PC-9 (cell line): ENCODE data around the gene UCHL3. TPM values are rescaled to one million over a fixed set of nuclear protein-coding genes. Genes with fewer than 3 reads are reported as not detected.

Experiments used
- BruUV-seq: library from RNA; stranded (reverse); fragments of 400-500 nt; replicated peaks from 2 replicates; lab custom pipeline; 2021; lab: Mats Ljungman, UMichigan
- CTCF ChIA-PET: fragments of 300-600 bp; sonication (Branson Sonifier 250); formaldehyde crosslinking; loops from one replicate; lab custom pipeline; 2022; ENCODE audit warnings: antibody characterized with exemption; lab: Charles Lee
- POLR2A ChIA-PET: fragments of 300-600 bp; sonication (Branson Sonifier 250); formaldehyde crosslinking; loops from one replicate; lab custom pipeline; 2022; ENCODE audit warnings: antibody characterized with exemption; ENCODE audit not compliant: unreplicated experiment; lab: Charles Lee
- DNase-seq, 2 experiments: peaks; one replicate each; pipeline versions ENCODE4 v3.0.0 to v3.0.0-alpha.2; 2015 to 2022; ENCODE audit warnings: mixed read lengths in 1 of 2
- H2AFZ ChIP-seq: fragments of 200-600 bp; sonication (generic); 2 replicates; pipeline ENCODE4 v1.8.1; 2017; ENCODE audit warnings: antibody characterized with exemption
- H3F3A ChIP-seq: fragments of 200-600 bp; sonication (generic); 2 replicates; pipeline ENCODE4 v1.8.1; 2017; ENCODE audit warnings: antibody characterized with exemption, mild to moderate bottlenecking, low read depth; ENCODE audit not compliant: insufficient read depth
- H3K27ac ChIP-seq: fragments of 200-600 bp; sonication (generic); 2 replicates; pipeline ENCODE4 v1.6.1; 2016; ENCODE audit warnings: mixed run types
- H3K27me3 ChIP-seq: fragments of 200-600 bp; sonication (generic); 2 replicates; pipeline ENCODE4 v1.6.1; 2016; ENCODE audit warnings: low read depth, mixed run types; ENCODE audit not compliant: insufficient read depth
- H3K36me3 ChIP-seq: fragments of 200-600 bp; sonication (generic); 2 replicates; pipeline ENCODE4 v1.6.1; 2016; ENCODE audit warnings: low read depth, mixed run types
- H3K4me1 ChIP-seq: fragments of 200-600 bp; sonication (generic); replicated peaks from 2 replicates; pipeline ENCODE4 v1.6.1; 2016; ENCODE audit warnings: mixed run types; ENCODE audit not compliant: insufficient read depth
- H3K4me2 ChIP-seq: fragments of 200-600 bp; sonication (generic); 2 replicates; pipeline ENCODE4 v1.6.1; 2017; ENCODE audit warnings: mixed run types
- H3K4me3 ChIP-seq: fragments of 200-600 bp; sonication (generic); 2 replicates; pipeline ENCODE4 v1.6.1; 2016; ENCODE audit warnings: mixed run types
- H3K79me2 ChIP-seq: fragments of 200-600 bp; sonication (generic); 2 replicates; pipeline ENCODE4 v1.6.1; 2017; ENCODE audit warnings: low read depth, mixed run types
- H3K9me2 ChIP-seq: fragments of 200-600 bp; sonication (generic); 2 replicates; pipeline ENCODE4 v1.8.1; 2017; ENCODE audit warnings: mild to moderate bottlenecking; ENCODE audit not compliant: insufficient read depth
- H3K9me3 ChIP-seq: fragments of 200-600 bp; sonication (generic); 2 replicates; pipeline ENCODE4 v1.8.1; 2016; ENCODE audit warnings: low read depth; ENCODE audit not compliant: insufficient read depth
- H4K20me1 ChIP-seq: fragments of 200-600 bp; sonication (generic); 2 replicates; pipeline ENCODE4 v1.8.1; 2017; ENCODE audit not compliant: insufficient read depth
- EZH2 ChIP-seq: fragments of 200-600 bp; sonication (generic); IDR thresholded peaks from 2 replicates; pipeline ENCODE4 v1.8.0; 2017; ENCODE audit warnings: antibody characterized with exemption, low read depth
- intact Hi-C: fragments of 100-400 bp; cut with micrococcal nuclease; formaldehyde crosslinking; loops from one replicate; pipeline ENCODE4 v1.10.0; 2022; ENCODE audit not compliant: unreplicated experiment
- total RNA-seq: library from RNA; stranded (reverse); gene quantifications from 2 replicates; pipeline ENCODE4 v1.2.3, GENCODE V29; 2021
- TF ChIP-seq, protein P1 (sequence below): fragments of 200-600 bp; sonication (generic); conservative IDR thresholded peaks from 2 replicates; pipeline ENCODE4 v1.6.1; 2017; ENCODE audit warnings: mixed run types, antibody characterized with exemption, mild to moderate bottlenecking, moderate library complexity

The UCHL3 gene
- total RNA-seq, 1 experiment from 2014 or later: 54.9 TPM

DNA sequence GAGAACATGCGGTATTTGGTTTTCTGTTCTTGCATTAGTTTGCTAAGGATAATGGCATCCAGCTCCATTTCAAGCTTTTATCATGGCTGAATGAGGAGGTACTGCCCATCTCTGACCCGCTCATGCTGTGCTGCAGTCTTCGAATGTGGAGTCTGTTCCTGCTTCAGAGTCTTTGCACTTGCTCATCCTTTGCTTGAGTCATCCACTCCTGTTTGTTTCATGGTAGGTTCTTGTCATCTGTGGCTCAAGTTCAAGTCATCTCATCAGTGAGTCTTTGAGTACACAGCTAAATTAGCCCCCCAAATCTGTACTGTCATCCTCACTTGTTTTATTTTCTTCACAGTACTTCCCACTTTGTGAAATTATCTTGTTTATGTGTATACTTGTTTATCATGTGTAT, 5.4 kb downstream of the UCHL3 start:
- H3K4me2 ChIP-seq: no peak overlapping the region
- TF ChIP-seq, protein P1, sequence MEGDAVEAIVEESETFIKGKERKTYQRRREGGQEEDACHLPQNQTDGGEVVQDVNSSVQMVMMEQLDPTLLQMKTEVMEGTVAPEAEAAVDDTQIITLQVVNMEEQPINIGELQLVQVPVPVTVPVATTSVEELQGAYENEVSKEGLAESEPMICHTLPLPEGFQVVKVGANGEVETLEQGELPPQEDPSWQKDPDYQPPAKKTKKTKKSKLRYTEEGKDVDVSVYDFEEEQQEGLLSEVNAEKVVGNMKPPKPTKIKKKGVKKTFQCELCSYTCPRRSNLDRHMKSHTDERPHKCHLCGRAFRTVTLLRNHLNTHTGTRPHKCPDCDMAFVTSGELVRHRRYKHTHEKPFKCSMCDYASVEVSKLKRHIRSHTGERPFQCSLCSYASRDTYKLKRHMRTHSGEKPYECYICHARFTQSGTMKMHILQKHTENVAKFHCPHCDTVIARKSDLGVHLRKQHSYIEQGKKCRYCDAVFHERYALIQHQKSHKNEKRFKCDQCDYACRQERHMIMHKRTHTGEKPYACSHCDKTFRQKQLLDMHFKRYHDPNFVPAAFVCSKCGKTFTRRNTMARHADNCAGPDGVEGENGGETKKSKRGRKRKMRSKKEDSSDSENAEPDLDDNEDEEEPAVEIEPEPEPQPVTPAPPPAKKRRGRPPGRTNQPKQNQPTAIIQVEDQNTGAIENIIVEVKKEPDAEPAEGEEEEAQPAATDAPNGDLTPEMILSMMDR: no peak
- TF ChIP-seq EZH2: no peak
- intact Hi-C loops: no loop called here
- BruUV-seq: no TSS peak
- peaks cover 30% of the 10 kb centered on the region for H3K36me3 ChIP-seq
- POLR2A ChIA-PET: no interaction called here
- no peak overlapping the region for H2AFZ ChIP-seq
- no peaks in the 10 kb centered on the region for H3K9me3 ChIP-seq
- H3K9me2 ChIP-seq: no peaks in the 10 kb centered on the region
- no peak for DNase-seq
- no peaks in the 10 kb centered on the region; the same call in 1 of the 2 replicates for H4K20me1 ChIP-seq
- CTCF ChIA-PET: interaction anchor here (0.6 kb wide), 1 partner anchor 81 kb away, joined by 3 read pairs; no protein-coding TSS in a partner anchor
- no peak overlapping the region for H3K27ac ChIP-seq
- peaks cover 25% of the 10 kb centered on the region for H3K4me1 ChIP-seq
- no peaks in the 10 kb centered on the region for H3K27me3 ChIP-seq
- no peaks in the 10 kb centered on the region for H3F3A ChIP-seq
- peaks cover 76% of the 10 kb centered on the region for H3K79me2 ChIP-seq
- no peak overlapping the region for H3K4me3 ChIP-seq

DNA sequence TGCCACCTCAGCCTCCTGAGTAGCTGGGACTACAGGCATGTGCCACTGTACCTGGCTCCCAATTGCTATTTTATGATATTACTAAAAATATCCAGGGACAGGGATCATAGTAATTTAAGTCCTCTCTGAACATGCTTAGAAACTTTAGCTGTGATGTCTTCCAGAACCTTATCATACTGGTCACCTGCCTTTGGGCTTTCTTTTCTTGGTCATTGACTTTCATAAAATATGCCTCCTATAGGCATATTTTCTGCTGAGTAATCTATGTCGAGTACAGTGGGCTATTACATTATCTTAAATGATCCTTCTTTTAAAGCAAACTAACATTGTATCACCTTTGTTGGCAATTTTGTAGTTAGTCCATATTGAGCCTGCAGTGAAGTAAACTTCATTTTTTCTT, 6.2 kb downstream of the UCHL3 start:
- Histone ChIP-seq H3K27me3 (no peaks in the 10 kb centered on the region), H2AFZ (no peak overlapping the region), H3K9me2 (no peaks in the 10 kb centered on the region), H3K9me3 (no peaks in the 10 kb centered on the region), H4K20me1 (no peaks in the 10 kb centered on the region; the same call in 1 of the 2 replicates), H3F3A (no peaks in the 10 kb centered on the region), H3K36me3 (peaks cover 30% of the 10 kb centered on the region), H3K4me3 (no peak overlapping the region), H3K4me2 (no peak overlapping the region), H3K79me2 (peaks cover 70% of the 10 kb centered on the region), H3K27ac (no peak overlapping the region), H3K4me1 (peaks cover 21% of the 10 kb centered on the region)
- no peak for DNase-seq
- BruUV-seq: no TSS peak
- ChIA-PET CTCF (no interaction called here), POLR2A (no interaction called here)
- intact Hi-C loops: no loop called here
- TF ChIP-seq EZH2: no peak
- TF ChIP-seq, protein P1: no peak

DNA sequence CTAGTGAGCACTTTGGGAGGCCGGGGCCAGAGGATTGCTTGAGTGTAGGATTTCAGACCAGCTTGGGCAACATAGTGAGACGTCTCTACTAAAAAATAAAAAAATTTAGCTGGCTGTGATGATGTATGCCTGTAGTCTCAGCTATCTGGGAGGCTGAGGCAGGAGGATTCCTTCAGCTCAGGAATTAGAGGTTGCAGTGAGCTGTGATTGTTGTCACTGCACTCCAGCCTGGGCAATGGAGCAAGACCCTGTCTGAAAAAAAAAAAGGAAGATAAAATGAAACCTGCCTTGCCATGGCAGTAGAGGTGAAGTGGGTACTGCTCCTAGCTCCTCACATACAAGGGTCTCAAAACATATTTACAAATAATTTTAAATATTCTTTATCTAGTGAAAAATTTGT, 7.4 kb downstream of the UCHL3 start:
- intact Hi-C loops: no loop called here
- Histone ChIP-seq H3K4me1 (0 out of 2 replicates have a peak, but pooled peaks cover 11% of the 10 kb centered on the region), H3K27ac (no peak overlapping the region), H4K20me1 (no peaks in the 10 kb centered on the region; the same call in 1 of the 2 replicates), H3K4me2 (no peak overlapping the region), H2AFZ (no peak overlapping the region), H3K27me3 (no peaks in the 10 kb centered on the region), H3K79me2 (peaks cover 59% of the 10 kb centered on the region), H3K4me3 (no peak overlapping the region), H3K9me2 (no peaks in the 10 kb centered on the region), H3K9me3 (no peaks in the 10 kb centered on the region), H3F3A (no peaks in the 10 kb centered on the region), H3K36me3 (peaks cover 34% of the 10 kb centered on the region)
- TF ChIP-seq EZH2: no peak
- TF ChIP-seq, protein P1: no peak
- DNase-seq: no peak
- BruUV-seq: no TSS peak
- CTCF ChIA-PET: no interaction called here
- POLR2A ChIA-PET: no interaction called here
